Heart left ventricle (tissue), 16 donors: ENCODE results near the gene CCDC127. TPM values are rescaled to one million over a fixed set of nuclear protein-coding genes. Genes with fewer than 3 reads are reported as not detected.

Source experiments
- ATAC-seq, 4 donors: fragments of 200-7000 bp; cut with Tn5 transposase; one replicate each; pipeline ENCODE4 v1.9.1; 2020 to 2022; ENCODE audit warnings: moderate library complexity in 4 of 4, mild to moderate bottlenecking in 3 of 4, moderate number of reproducible peaks in 1 of 4
- DNase-seq, 5 donors: peaks; one replicate each; pipeline ENCODE4 v3.0.0-alpha.2; 2020
- H3K27ac ChIP-seq, 12 donors: fragments of 200-600 bp; sonication (generic) in 4 of 12; one replicate each; pipeline versions ENCODE4 v1.5.0 to v1.8.0; 2016 to 2022; ENCODE audit warnings: mild to moderate bottlenecking in 2 of 12
- H3K27me3 ChIP-seq, 9 donors: fragments of 200-600 bp; sonication (generic) in 2 of 9; one replicate each; pipeline versions ENCODE4 v1.5.1 to v1.8.0; 2016 to 2022; ENCODE audit warnings: mild to moderate bottlenecking in 3 of 9
- H3K36me3 ChIP-seq, 9 donors: fragments of 200-600 bp; sonication (generic) in 2 of 9; one replicate each; pipeline versions ENCODE4 v1.5.0 to v1.8.0; 2018 to 2022; ENCODE audit warnings: mild to moderate bottlenecking in 2 of 9
- H3K4me1 ChIP-seq, 12 donors: fragments of 200-600 bp; sonication (generic) in 4 of 12; one replicate each; pipeline versions ENCODE4 v1.5.0 to v1.8.0; 2016 to 2022; ENCODE audit warnings: mild to moderate bottlenecking in 3 of 12
- H3K4me3 ChIP-seq, 12 donors: fragments of 200-600 bp; sonication (generic) in 4 of 12; one replicate each; pipeline versions ENCODE4 v1.5.0 to v1.8.0; 2017 to 2022; ENCODE audit warnings: mild to moderate bottlenecking in 9 of 12, moderate library complexity in 4 of 12
- H3K9me3 ChIP-seq, 12 donors: fragments of 200-600 bp; sonication (generic) in 4 of 12; one replicate each; pipeline versions ENCODE4 v1.5.0 to v1.8.0; 2016 to 2022; ENCODE audit warnings: mild to moderate bottlenecking in 1 of 12
- POLR2A ChIP-seq, 2 donors: fragments of 450-650 bp; IDR thresholded peaks; one replicate each; pipeline ENCODE4 v1.6.1; 2017; ENCODE audit warnings: antibody characterized with exemption in 2 of 2, mild to moderate bottlenecking in 2 of 2, moderate library complexity in 2 of 2
- WGBS, 4 donors: extraction: QIAGEN DNeasy Blood & Tissue Kit in 2 of 4; methylation state at CpG; one replicate each; pipeline versions ENCODE4 v1.1.5 to v1.1.7; 2013 to 2018; 5-methylcytosine and 5-hydroxymethylcytosine counted together
- intact Hi-C, 10 donors: fragments of 100-400 bp; cut with DNase I; formaldehyde crosslinking; loops; one replicate each; pipeline versions ENCODE4 v1.11.1 to v1.14.2; 2022
- polyA plus RNA-seq, 2 donors: library from polyadenylated mRNA; stranded (reverse); fragments of 200-250 nt; gene quantifications; one replicate each; pipeline ENCODE4 v1.2.3, GENCODE V29; 2013
- total RNA-seq, 9 donors: library from RNA; depleted of rRNA in 2 of 9; stranded (reverse); fragments of >200 nt in 2 of 9; fragmentation: NEBNext Ultra II Directional in 3 of 9; extraction: Animal tissue kit (Norgen Biotek cat#: 25700) in 3 of 9; gene quantifications; one replicate each; pipeline versions ENCODE4 v1.1.0 to v1.2.4, GENCODE V29; 2016 to 2023
- TF ChIP-seq, protein P1 (sequence below), 12 donors: fragments of 200-600 bp; sonication (generic) in 4 of 12; IDR thresholded peaks; one replicate each; pipeline versions ENCODE4 v1.5.0 to v1.8.0; 2018 to 2022; ENCODE audit warnings: antibody characterized with exemption in 12 of 12, mild to moderate bottlenecking in 5 of 12
- donor health status: ischemic (EF 13 %, LVEDD 7.1; RV severe dilation, severe dysfunction).
- donor health status: healthy with polysubstance abuse.
- donor health status: DM: no; HTN: yes; CAD: no.
- donor health status: DM: no; HTN: no; CAD: no.
- donor health status: ischemic (EF 25% LVEDD 6.9; RV normal size, moderate dysfunction).
- donor health status: ischemic (EF 25% LVEDD 5.7; RV mildly dilated, moderate dysfunction).
- donor health status: healthy.
- donor health status: DM: yes; HTN: yes; CAD: no.
- donor health status: ischemic (EF 35%, LVEDD 5.7; RV mildly dilated, moderate dysfunction).
- donor health status: nonischemic (EF 11% LVEDD 7.7; RV severe dilation, severe dysfunction).
- donor health status: DM: yes; HTN: yes; CAD: no.
- donor health status: PGD.
- donor health status: ischemic (EF 29% LVEDD 5.4; RV normal size, mild dysfunction).
- donor health status: nonischemic (EF 23%, LVEDD 6.1; RV moderate dilation, normal function).

Gene CCDC127
- total and polyA plus RNA-seq, 11 donors, result 4.8 to 10.3 (median 7.5) TPM

DNA sequence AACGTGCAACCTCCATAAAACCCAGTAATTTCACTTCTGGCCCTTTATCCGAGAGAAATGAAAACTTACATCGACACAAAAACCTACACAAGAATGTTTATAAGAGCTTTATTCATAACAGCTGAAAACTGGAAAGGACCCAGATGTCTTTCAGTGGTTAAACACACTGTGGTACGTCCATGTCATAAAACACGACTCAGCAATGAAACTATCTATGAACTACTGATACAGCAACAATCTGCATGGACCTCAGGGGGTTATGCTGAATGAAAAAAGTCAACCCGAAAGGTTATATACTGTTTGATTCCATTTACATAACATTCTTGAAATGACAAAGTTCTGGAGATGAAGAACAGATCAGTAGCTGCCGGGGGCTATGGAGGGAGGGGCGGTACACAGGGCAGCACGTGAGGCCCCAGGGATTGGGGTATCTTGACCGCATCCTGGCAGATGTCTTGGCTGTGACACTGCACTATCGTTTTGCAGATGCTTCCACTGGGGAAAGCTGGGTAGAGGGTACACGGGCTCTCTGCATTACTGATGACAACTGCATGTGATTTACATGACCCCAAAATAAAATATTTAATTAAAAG, 4.1 kb downstream of the CCDC127 start:
- no peak for TF ChIP-seq POLR2A (IDR thresholded peaks at IDR 0.05)
- TF ChIP-seq, protein P1, sequence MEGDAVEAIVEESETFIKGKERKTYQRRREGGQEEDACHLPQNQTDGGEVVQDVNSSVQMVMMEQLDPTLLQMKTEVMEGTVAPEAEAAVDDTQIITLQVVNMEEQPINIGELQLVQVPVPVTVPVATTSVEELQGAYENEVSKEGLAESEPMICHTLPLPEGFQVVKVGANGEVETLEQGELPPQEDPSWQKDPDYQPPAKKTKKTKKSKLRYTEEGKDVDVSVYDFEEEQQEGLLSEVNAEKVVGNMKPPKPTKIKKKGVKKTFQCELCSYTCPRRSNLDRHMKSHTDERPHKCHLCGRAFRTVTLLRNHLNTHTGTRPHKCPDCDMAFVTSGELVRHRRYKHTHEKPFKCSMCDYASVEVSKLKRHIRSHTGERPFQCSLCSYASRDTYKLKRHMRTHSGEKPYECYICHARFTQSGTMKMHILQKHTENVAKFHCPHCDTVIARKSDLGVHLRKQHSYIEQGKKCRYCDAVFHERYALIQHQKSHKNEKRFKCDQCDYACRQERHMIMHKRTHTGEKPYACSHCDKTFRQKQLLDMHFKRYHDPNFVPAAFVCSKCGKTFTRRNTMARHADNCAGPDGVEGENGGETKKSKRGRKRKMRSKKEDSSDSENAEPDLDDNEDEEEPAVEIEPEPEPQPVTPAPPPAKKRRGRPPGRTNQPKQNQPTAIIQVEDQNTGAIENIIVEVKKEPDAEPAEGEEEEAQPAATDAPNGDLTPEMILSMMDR (IDR thresholded peaks at IDR 0.05), result no peak
- H3K4me3 ChIP-seq, result no peak overlapping the region
- ATAC-seq, result no peak
- H3K27ac ChIP-seq, result no peak overlapping the region
- 86 to 92% (median 89%) methylated on average over 12 of the region's 12 CpGs for WGBS, 4 donors
- H3K36me3 ChIP-seq, result peaks cover 0 to 15% (median 4%) of the 10 kb centered on the region in 9 donors
- no peaks in the 10 kb centered on the region for H3K9me3 ChIP-seq
- H3K27me3 ChIP-seq, result no peaks in the 10 kb centered on the region
- intact Hi-C loops, result no loop called here
- peaks cover 0 to 12% (median 2%) of the 10 kb centered on the region in 12 donors for H3K4me1 ChIP-seq
- DNase-seq, result no peak

DNA sequence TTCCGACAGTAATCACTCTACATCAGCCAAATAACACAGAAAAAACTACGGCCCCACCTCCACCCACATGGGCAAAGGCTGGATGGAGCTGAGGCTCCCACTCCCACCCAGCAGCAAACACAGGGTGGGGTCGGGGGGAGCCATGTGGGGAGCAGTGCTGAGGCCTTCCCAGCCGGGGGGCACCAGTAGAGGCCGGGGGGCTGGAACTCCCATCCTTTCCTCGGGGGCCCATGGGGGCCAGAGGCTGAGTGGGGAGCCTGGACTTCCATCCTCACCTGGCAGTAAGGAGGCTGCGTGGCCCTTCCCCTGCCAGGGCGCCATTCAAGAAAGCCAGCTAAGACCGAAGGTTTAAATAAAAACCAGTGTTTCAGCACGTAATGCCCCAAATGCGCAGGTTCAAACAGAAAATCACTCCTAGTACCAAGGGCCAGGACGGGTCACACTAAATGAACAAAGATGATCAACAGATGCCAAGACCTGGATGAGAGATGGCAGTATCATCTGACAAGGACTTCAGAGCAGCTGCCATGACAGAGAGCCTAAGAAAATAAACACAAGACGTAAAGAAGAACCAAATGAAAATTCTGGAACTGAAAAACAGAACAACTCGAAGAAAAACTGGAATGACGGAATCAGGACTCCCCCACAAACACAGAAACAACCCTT, 9.4 kb downstream of the CCDC127 start:
- DNase-seq, result no peak
- WGBS, 4 donors, result 84 to 89% (median 87%) methylated on average over 11 to 15 of the region's 15 CpGs
- H3K4me3 ChIP-seq, result no peak overlapping the region
- peak in 1 of 4 donors; percentile 23 for ATAC-seq
- intact Hi-C loops, result no loop called here
- H3K36me3 ChIP-seq, result peaks cover 0 to 25% (median 23%) of the 10 kb centered on the region in 9 donors
- no peaks in the 10 kb centered on the region for H3K27me3 ChIP-seq
- TF ChIP-seq POLR2A (IDR thresholded peaks at IDR 0.05), result no peak
- TF ChIP-seq, protein P1 (IDR thresholded peaks at IDR 0.05), result no peak
- no peaks in the 10 kb centered on the region for H3K9me3 ChIP-seq
- peaks cover 0 to 41% (median 16%) of the 10 kb centered on the region in 12 donors for H3K4me1 ChIP-seq
- H3K27ac ChIP-seq, result peak overlapping the region in 3 of 12 donors; percentile 56 to 80 (median 64)

GRCh38 chr5:207599-207998, 10.4 kb downstream of the CCDC127 start:
- Histone ChIP-seq H3K4me3 (no peak overlapping the region), H3K27ac (peak overlapping the region in 8 of 12 donors; percentile 56 to 80 (median 70)), H3K36me3 (peaks cover 0 to 33% (median 27%) of the 10 kb centered on the region in 9 donors), H3K4me1 (peaks cover 0 to 41% (median 16%) of the 10 kb centered on the region in 12 donors), H3K27me3 (no peaks in the 10 kb centered on the region), H3K9me3 (no peaks in the 10 kb centered on the region)
- intact Hi-C loops, result no loop called here
- WGBS, 4 donors, result 49 to 68% (median 63%) methylated on average over 14 of the region's 14 CpGs
- TF ChIP-seq POLR2A (IDR thresholded peaks at IDR 0.05), result no peak
- TF ChIP-seq, protein P1 (IDR thresholded peaks at IDR 0.05), result no peak
- ATAC-seq (peak in 3 of 4 donors; percentile 7 to 16 (median 11)), DNase-seq (no peak)

GRCh38 chr5:206927-207536, 10.9 kb downstream of the CCDC127 start:
- no peak for DNase-seq
- Histone ChIP-seq H3K4me1 (peaks cover 0 to 41% (median 16%) of the 10 kb centered on the region in 12 donors), H3K36me3 (peaks cover 0 to 34% (median 27%) of the 10 kb centered on the region in 9 donors), H3K27me3 (no peaks in the 10 kb centered on the region), H3K27ac (peak overlapping the region in 11 of 12 donors; percentile 6 to 80 (median 70)), H3K9me3 (no peaks in the 10 kb centered on the region), H3K4me3 (no peak overlapping the region)
- intact Hi-C loops, result no loop called here
- WGBS, 4 donors, result 45 to 64% (median 54%) methylated on average over 8 of the region's 8 CpGs
- TF ChIP-seq, protein P1 (IDR thresholded peaks at IDR 0.05), result no peak
- no peak for TF ChIP-seq POLR2A (IDR thresholded peaks at IDR 0.05)
- peak; percentile 14 to 79 (median 74) for ATAC-seq
